ENCODE measurements around the gene GULP1.

The GULP1 gene

GRCh38 chr2:188245230-188245629, 46.4 kb upstream of the GULP1 start:
- H3K27ac ChIP-seq (replicated peaks), result no peak overlapping the region

GRCh38 chr2:188248513-188248912, 43.2 kb upstream of the GULP1 start:
- H3K27ac ChIP-seq (replicated peaks), result no peak overlapping the region
- no peak for DNase-seq (ENCODE audit: low read depth in 1 of 2, low spot score in 1 of 2)
- H3K27me3 ChIP-seq (ENCODE audit: insufficient read depth, poor library complexity, severe bottlenecking), result no peaks in the 10 kb centered on the region
- no peak overlapping the region for H3K4me3 ChIP-seq (replicated peaks; ENCODE audit: insufficient read depth, low read length)
- TF ChIP-seq CTCF (IDR thresholded peaks at IDR 0.05; ENCODE audit: insufficient read depth, low read length), result no peak
- TF ChIP-seq SPI1 (IDR thresholded peaks at IDR 0.05; ENCODE audit: borderline replicate concordance, low read depth), result no peak
- no peak for TF ChIP-seq GABPA (IDR thresholded peaks at IDR 0.05; ENCODE audit: low read depth)
- TF ChIP-seq REST (IDR thresholded peaks at IDR 0.05; ENCODE audit: insufficient replicate concordance, low read depth), result no peak

More at GRCh38 chr2:188245230-188245629, 46.4 kb upstream of the GULP1 start:
- Histone ChIP-seq H3K4me3 (replicated peaks; ENCODE audit: insufficient read depth, low read length) (no peak overlapping the region), H3K27me3 (ENCODE audit: insufficient read depth, poor library complexity, severe bottlenecking) (no peaks in the 10 kb centered on the region)
- DNase-seq (ENCODE audit: low read depth in 1 of 2, low spot score in 1 of 2), result no peak
- TF ChIP-seq POLR2AphosphoS5 (IDR thresholded peaks at IDR 0.05; ENCODE audit: low read depth) (no peak), GABPA (IDR thresholded peaks at IDR 0.05; ENCODE audit: low read depth) (no peak), SPI1 (IDR thresholded peaks at IDR 0.05; ENCODE audit: borderline replicate concordance, low read depth) (no peak), REST (IDR thresholded peaks at IDR 0.05; ENCODE audit: insufficient replicate concordance, low read depth) (no peak), CTCF (IDR thresholded peaks at IDR 0.05; ENCODE audit: insufficient read depth, low read length) (no peak)

GRCh38 chr2:188251034-188251433, 40.6 kb upstream of the GULP1 start:
- DNase-seq (ENCODE audit: low read depth in 1 of 2, low spot score in 1 of 2), result no peak
- H3K27ac ChIP-seq (replicated peaks), result no peak overlapping the region
- H3K27me3 ChIP-seq (ENCODE audit: insufficient read depth, poor library complexity, severe bottlenecking), result no peaks in the 10 kb centered on the region
- no peak overlapping the region for H3K4me3 ChIP-seq (replicated peaks; ENCODE audit: insufficient read depth, low read length)
- TF ChIP-seq CTCF (IDR thresholded peaks at IDR 0.05; ENCODE audit: insufficient read depth, low read length), result no peak
- TF ChIP-seq POLR2AphosphoS5 (IDR thresholded peaks at IDR 0.05; ENCODE audit: low read depth), result no peak
- no peak for TF ChIP-seq SPI1 (IDR thresholded peaks at IDR 0.05; ENCODE audit: borderline replicate concordance, low read depth)
- TF ChIP-seq REST (IDR thresholded peaks at IDR 0.05; ENCODE audit: insufficient replicate concordance, low read depth), result no peak
- no peak for TF ChIP-seq GABPA (IDR thresholded peaks at IDR 0.05; ENCODE audit: low read depth)
